HG03565 (cell line): Measurements from ENCODE around the gene CAMK2D.

Experiments
- ATAC-seq: cut with Tn5 transposase; IDR thresholded peaks from one replicate; pipeline ENCODE4 v1.9.1; 2021; ENCODE audit warnings: mild to moderate bottlenecking, moderate library complexity; ENCODE audit not compliant: unreplicated experiment

Gene CAMK2D

DNA sequence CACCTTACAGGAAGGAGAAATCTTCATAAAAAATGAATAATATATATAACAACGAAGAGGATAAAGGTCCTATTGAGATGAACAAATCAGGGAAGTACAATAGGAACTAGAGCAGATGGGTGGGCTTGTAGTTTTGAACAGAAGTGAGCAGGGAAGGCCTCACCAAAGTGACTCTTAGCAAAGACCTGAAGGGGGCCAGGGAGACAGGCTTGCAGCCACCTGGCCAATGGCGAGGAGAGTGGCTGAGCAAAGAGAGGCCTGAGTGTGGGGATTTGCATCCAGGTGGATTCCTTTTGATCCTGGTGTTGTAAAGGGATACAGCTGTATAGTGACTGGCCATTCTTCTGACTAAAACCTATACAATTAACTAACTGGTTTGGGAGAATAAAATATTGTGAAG, 354.1 kb downstream of the CAMK2D start:
- no peak for ATAC-seq

DNA sequence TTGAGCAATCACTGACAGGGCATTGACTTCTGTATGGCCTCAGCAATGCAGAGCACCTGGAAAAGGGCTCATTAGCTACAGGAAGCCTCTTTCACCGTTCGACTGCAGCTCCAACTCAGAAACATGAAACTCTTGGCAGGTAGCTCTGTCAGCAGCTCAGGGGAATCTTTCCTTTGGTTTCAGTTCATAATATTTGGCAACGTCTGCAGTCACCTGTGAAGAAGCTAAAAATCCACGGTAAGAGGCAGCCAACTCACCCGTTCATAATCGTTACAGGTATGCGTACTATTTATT, 354.9 kb downstream of the CAMK2D start:
- no peak for ATAC-seq

DNA sequence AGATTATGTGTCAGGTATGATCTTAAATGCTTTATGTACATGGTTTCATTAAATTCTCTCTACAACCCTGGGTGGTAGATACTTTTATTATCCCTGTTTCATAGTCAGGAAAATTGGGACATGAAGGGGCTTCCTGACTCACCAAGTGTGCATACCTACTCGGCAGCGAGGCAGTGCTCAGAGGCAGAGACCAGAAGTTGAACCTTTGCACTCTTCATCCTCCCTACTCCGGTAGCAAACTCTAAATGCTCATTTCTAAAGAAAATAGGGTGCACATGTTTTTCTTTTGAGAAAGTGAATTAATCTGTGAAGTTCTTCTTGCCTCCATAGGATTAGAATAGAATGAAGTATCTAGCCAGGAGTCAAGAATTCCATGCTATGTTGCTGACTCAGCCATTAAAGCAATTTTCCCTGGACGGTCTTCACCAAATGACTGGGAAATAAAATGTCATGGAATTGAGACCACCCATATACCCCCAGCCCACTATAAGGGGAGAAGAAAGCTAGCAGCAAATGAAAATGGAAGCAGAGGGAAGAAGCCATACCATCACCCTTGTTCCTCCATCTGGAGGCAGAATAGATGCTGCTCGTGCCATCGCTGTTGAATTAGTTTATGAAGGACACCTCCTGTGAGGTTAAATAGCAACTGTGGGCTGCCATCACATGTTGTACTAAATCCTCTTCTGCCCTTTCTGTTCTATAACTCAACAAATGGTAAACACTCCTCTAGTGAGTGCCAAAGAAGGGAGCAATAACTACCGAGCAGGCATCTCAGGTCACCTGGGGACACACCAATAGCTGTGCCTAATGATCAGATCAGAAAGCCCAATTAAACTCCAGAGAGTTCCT, 355.4 kb downstream of the CAMK2D start:
- no peak for ATAC-seq

DNA sequence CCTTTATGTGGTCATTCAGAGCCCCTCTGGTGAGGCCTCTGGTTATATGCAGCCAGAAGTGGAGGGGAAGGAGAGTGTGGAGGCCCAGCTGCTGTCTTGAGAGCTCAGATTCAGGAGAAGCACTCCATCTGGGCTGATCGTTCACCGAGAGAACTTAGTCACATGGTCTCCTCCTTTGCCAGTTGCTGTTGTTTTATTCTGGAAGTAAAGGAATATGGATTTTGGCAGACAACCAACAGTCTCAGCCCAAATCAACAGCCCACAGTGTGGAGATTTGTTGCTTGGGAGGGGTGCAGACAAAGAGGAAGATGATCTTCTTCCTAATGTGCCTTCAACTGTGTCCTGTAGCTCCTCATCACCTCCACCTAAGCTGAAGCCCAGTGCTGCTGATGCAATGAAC, 356.7 kb downstream of the CAMK2D start:
- no peak for ATAC-seq

DNA sequence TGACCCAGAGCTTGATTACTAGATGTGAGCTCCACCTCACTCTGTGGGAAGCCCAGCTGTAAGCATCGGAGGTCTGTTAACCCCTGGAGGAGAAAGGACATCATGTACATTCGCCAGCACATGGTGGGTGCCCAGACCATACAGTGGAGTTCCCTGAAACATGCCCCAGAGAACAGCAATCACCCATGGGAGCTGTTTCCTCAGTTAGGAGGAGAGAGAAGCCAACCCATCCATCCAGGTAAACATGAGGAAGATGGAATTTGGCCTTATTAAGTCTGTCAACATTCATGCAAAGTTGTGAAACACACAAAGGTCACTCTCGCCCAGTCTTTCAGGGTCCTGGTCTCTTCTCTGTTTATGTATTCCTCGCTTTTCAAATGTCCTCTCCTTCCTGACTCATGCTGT, 357.4 kb downstream of the CAMK2D start:
- no peak for ATAC-seq
